Measurements from ENCODE around the gene DYRK1B. TPM values are rescaled to one million over a fixed set of nuclear protein-coding genes. Genes with fewer than 3 reads are reported as not detected.

The DYRK1B gene
- total and polyA plus RNA-seq, 2 experiments from 2014 or later = 6.5 to 8.6 TPM

- no peak overlapping the region for H3K4me2 ChIP-seq
- DNase-seq (ENCODE audit: low spot score) (no peak), ATAC-seq (no peak)
- H4K20me1 ChIP-seq (replicated peaks; ENCODE audit: insufficient read depth) = peaks cover 20% of the 10 kb centered on the region
- H3F3A ChIP-seq (replicated peaks; ENCODE audit: low read depth) = 0 out of 2 replicates have a peak, but pooled peaks cover 3% of the 10 kb centered on the region
- Mint-ChIP-seq H3K9me3 (no peaks in the 10 kb centered on the region), H3K27me3 (ENCODE audit: insufficient read depth, low read depth, poor library complexity) (peaks cover 6% of the 10 kb centered on the region), H3K36me3 (ENCODE audit: low read depth) (0 out of 3 replicates have a peak, but pooled peaks cover 3% of the 10 kb centered on the region), H3K4me3 (no peak overlapping the region), H3K27ac (no peak overlapping the region), H3K4me1 (peaks cover 28% of the 10 kb centered on the region)
- TF ChIP-seq NANOG (IDR thresholded peaks at IDR 0.05; ENCODE audit: borderline replicate concordance) = no peak
- no peak for TF ChIP-seq REST (IDR thresholded peaks at IDR 0.05; ENCODE audit: unreplicated experiment)
- no peak for TF ChIP-seq ZNF331 (CRISPR knock-in tag; IDR thresholded peaks at IDR 0.05; ENCODE audit: low read depth)
- no peak for TF ChIP-seq ZNF462 (CRISPR knock-in tag; IDR thresholded peaks at IDR 0.05)
- no peak for TF ChIP-seq ETS1 (IDR thresholded peaks at IDR 0.05)
- TF ChIP-seq EZH2 (IDR thresholded peaks at IDR 0.05; ENCODE audit: low read depth, unreplicated experiment) = no peak
- TF ChIP-seq STAT1 (IDR thresholded peaks at IDR 0.05; ENCODE audit: unreplicated experiment) = no peak
- no peak for TF ChIP-seq ZNF114 (CRISPR knock-in tag; IDR thresholded peaks at IDR 0.05)
- no peak for TF ChIP-seq JUNB (IDR thresholded peaks at IDR 0.05; ENCODE audit: unreplicated experiment)
- no peak for TF ChIP-seq CTCF (conservative IDR thresholded peaks at IDR 0.05; ENCODE audit: low read depth in 2 of 2)
- no peak for TF ChIP-seq EZH2phosphoT487 (IDR thresholded peaks at IDR 0.05; ENCODE audit: unreplicated experiment)
- TF ChIP-seq CREB1 (CRISPR knock-in tag; IDR thresholded peaks at IDR 0.05; ENCODE audit: low read depth) = no peak
- no peak for TF ChIP-seq POLR2AphosphoS5 (IDR thresholded peaks at IDR 0.05; ENCODE audit: low read depth)
- no peak overlapping the region for H3K27ac ChIP-seq (ENCODE audit: low read depth)
- no peaks in the 10 kb centered on the region for H3K36me3 ChIP-seq (ENCODE audit: insufficient read depth)
- no peaks in the 10 kb centered on the region for H3K9me2 ChIP-seq (ENCODE audit: insufficient read depth)
- peaks cover 27% of the 10 kb centered on the region for H3K79me2 ChIP-seq (replicated peaks; ENCODE audit: insufficient read depth)
- H3K4me1 ChIP-seq (ENCODE audit: insufficient read depth) = peaks cover 26% of the 10 kb centered on the region
- no peaks in the 10 kb centered on the region for H3K27me3 ChIP-seq (ENCODE audit: insufficient read depth)
- H3K4me3 ChIP-seq = no peak overlapping the region
- no peak overlapping the region for H2AFZ ChIP-seq
Measured at GRCh38 chr19:39848392-39848791, 14.4 kb upstream of the DYRK1B start.

Measured in GM23338 (cell line).